Peyer's patch (tissue), 4 donors: ENCODE results near the gene COX7B2. TPM values are rescaled to one million over a fixed set of nuclear protein-coding genes. Genes with fewer than 3 reads are reported as not detected.

Experiments used
- DNase-seq, 3 donors: peaks; one replicate each; pipeline ENCODE4 v3.0.0-alpha.2; 2017 to 2019
- H3K27ac ChIP-seq, 4 donors: fragments of 200-600 bp; sonication (generic); one replicate each; pipeline ENCODE4 v1.5.1; 2016 to 2019
- H3K27me3 ChIP-seq, 2 donors: fragments of 200-600 bp; sonication (generic); one replicate each; pipeline ENCODE4 v1.5.1; 2019
- H3K36me3 ChIP-seq, 3 donors: fragments of 200-600 bp; sonication (generic); one replicate each; pipeline ENCODE4 v1.5.1; 2016 to 2019
- H3K4me1 ChIP-seq, 4 donors: fragments of 200-600 bp; sonication (generic); one replicate each; pipeline ENCODE4 v1.5.1; 2016 to 2019
- H3K4me3 ChIP-seq, 4 donors: fragments of 200-600 bp; sonication (generic); 1 replicate in 3 of 4; 2 replicates in 1 of 4; pipeline ENCODE4 v1.5.1; 2016 to 2019; ENCODE audit warnings: mild to moderate bottlenecking in 1 of 4
- H3K9me3 ChIP-seq, 4 donors: fragments of 200-600 bp; sonication (generic); one replicate each; pipeline ENCODE4 v1.5.1; 2016 to 2019; ENCODE audit warnings: mild to moderate bottlenecking in 1 of 4
- CTCF ChIP-seq, 6 experiments: fragments of 450-650 bp in 4 of 6; fragments of 200-600 bp in 2 of 6; sonication (generic) in 1 of 6; IDR thresholded peaks; one replicate each; pipeline ENCODE4 v1.5.1; 2017 to 2019; ENCODE audit warnings: antibody characterized with exemption in 6 of 6, mild to moderate bottlenecking in 3 of 6, moderate library complexity in 1 of 6
- POLR2A ChIP-seq, 2 donors: fragments of 450-650 bp; IDR thresholded peaks; one replicate each; pipeline ENCODE4 v1.5.1; 2017; ENCODE audit warnings: antibody characterized with exemption in 2 of 2, mild to moderate bottlenecking in 2 of 2, moderate library complexity in 2 of 2
- total RNA-seq, 4 donors: library from RNA; depleted of rRNA; stranded (reverse); fragments of >200 nt; gene quantifications; one replicate each; pipeline ENCODE4 v1.1.0, GENCODE V29; 2016

COX7B2 gene
- total RNA-seq, 4 donors from 2014 or later: not detected

GRCh38 chr4:46924789-46925529, 15.9 kb upstream of the COX7B2 start:
- Histone ChIP-seq H3K4me1 (no peaks in the 10 kb centered on the region), H3K36me3 (no peaks in the 10 kb centered on the region), H3K27me3 (no peaks in the 10 kb centered on the region), H3K4me3 (no peak overlapping the region), H3K27ac (no peak overlapping the region), H3K9me3 (no peaks in the 10 kb centered on the region)
- TF ChIP-seq POLR2A (IDR thresholded peaks at IDR 0.05): no peak
- TF ChIP-seq CTCF (IDR thresholded peaks at IDR 0.05): no peak
- no peak for DNase-seq

- no peak for DNase-seq
- no peak overlapping the region for H3K4me3 ChIP-seq
- no peak for TF ChIP-seq CTCF (IDR thresholded peaks at IDR 0.05)
- TF ChIP-seq POLR2A (IDR thresholded peaks at IDR 0.05): no peak
- no peaks in the 10 kb centered on the region for H3K27me3 ChIP-seq
- no peaks in the 10 kb centered on the region for H3K9me3 ChIP-seq
- H3K4me1 ChIP-seq: no peaks in the 10 kb centered on the region
- H3K27ac ChIP-seq: no peak overlapping the region
- H3K36me3 ChIP-seq: no peaks in the 10 kb centered on the region
These were observed 13.2 kb upstream of the COX7B2 start for GRCh38 chr4:46922205-46922604.

- Histone ChIP-seq H3K9me3 (no peaks in the 10 kb centered on the region), H3K27ac (no peak overlapping the region), H3K4me3 (no peak overlapping the region), H3K36me3 (no peaks in the 10 kb centered on the region), H3K4me1 (no peaks in the 10 kb centered on the region), H3K27me3 (no peaks in the 10 kb centered on the region)
- DNase-seq: no peak
- TF ChIP-seq POLR2A (IDR thresholded peaks at IDR 0.05): no peak
- no peak for TF ChIP-seq CTCF (IDR thresholded peaks at IDR 0.05)
These were observed 897 bp downstream of the COX7B2 start for GRCh38 chr4:46908148-46908547.

- no peak overlapping the region for H3K4me3 ChIP-seq
- no peak for DNase-seq
- no peaks in the 10 kb centered on the region for H3K36me3 ChIP-seq
- H3K27ac ChIP-seq: no peak overlapping the region
- H3K4me1 ChIP-seq: no peaks in the 10 kb centered on the region
- H3K27me3 ChIP-seq: no peaks in the 10 kb centered on the region
- no peak for TF ChIP-seq POLR2A (IDR thresholded peaks at IDR 0.05)
- no peak for TF ChIP-seq CTCF (IDR thresholded peaks at IDR 0.05)
- no peaks in the 10 kb centered on the region for H3K9me3 ChIP-seq
These were observed 9.0 kb downstream of the COX7B2 start for GRCh38 chr4:46900082-46900481.

GRCh38 chr4:46894826-46895225, 14.2 kb downstream of the COX7B2 start:
- Histone ChIP-seq H3K27ac (no peak overlapping the region), H3K4me3 (no peak overlapping the region), H3K27me3 (no peaks in the 10 kb centered on the region), H3K36me3 (no peaks in the 10 kb centered on the region), H3K9me3 (no peaks in the 10 kb centered on the region), H3K4me1 (no peaks in the 10 kb centered on the region)
- TF ChIP-seq CTCF (IDR thresholded peaks at IDR 0.05) (no peak), POLR2A (IDR thresholded peaks at IDR 0.05) (no peak)
- no peak for DNase-seq
